ENCODE data around the gene NXPH2.
A peak's percentile ranks its signal among the peaks of the same experiment; 100 is the strongest.
"Not testable (repeated sequence)": the region's sequence is repeated elsewhere in the genome, so short reads cannot be mapped to it uniquely, and the experiment has no call there.

NXPH2 gene

GRCh38 chr2:138707392-138708074 lies 72.7 kb downstream of the NXPH2 start:
- no peak for DNase-seq

- DNase-seq: peak; percentile 36
Observed at GRCh38 chr2:138703242-138703641, 76.9 kb downstream of the NXPH2 start.

- no peak for DNase-seq
Observed at GRCh38 chr2:138700716-138701115, 79.5 kb downstream of the NXPH2 start.

- DNase-seq: no peak
Observed at GRCh38 chr2:138699421-138699820, 80.8 kb downstream of the NXPH2 start.

- no peak for DNase-seq
Observed at GRCh38 chr2:138698428-138698827, 81.8 kb downstream of the NXPH2 start.

GRCh38 chr2:138691667-138692066 lies 88.5 kb downstream of the NXPH2 start:
- no peak for DNase-seq

- DNase-seq: no peak
Observed at GRCh38 chr2:138689705-138690104, 90.5 kb downstream of the NXPH2 start.

GRCh38 chr2:138682163-138682562 lies 98.0 kb downstream of the NXPH2 start:
- DNase-seq: no peak

GRCh38 chr2:138677221-138677620 lies 103.0 kb downstream of the NXPH2 start:
- no peak for DNase-seq

- DNase-seq: no peak
Observed at GRCh38 chr2:138676619-138677021, 103.6 kb downstream of the NXPH2 start.

GRCh38 chr2:138671566-138671965 lies 108.6 kb downstream of the NXPH2 start:
- DNase-seq: no peak

GRCh38 chr2:138670734-138671133 lies 109.5 kb downstream of the NXPH2 start:
- no peak for DNase-seq

- DNase-seq: no peak
Observed at GRCh38 chr2:138665937-138666336, 114.3 kb downstream of the NXPH2 start.

GRCh38 chr2:138658187-138658894 lies 121.8 kb downstream of the NXPH2 start:
- peak; percentile 1 for DNase-seq

- DNase-seq: no peak
Observed at GRCh38 chr2:138654146-138654545, 126.0 kb downstream of the NXPH2 start.

- DNase-seq: no peak
Observed at GRCh38 chr2:138652378-138652777, 127.8 kb downstream of the NXPH2 start.

GRCh38 chr2:138649571-138649970 lies 130.6 kb downstream of the NXPH2 start:
- DNase-seq: no peak

- no peak for DNase-seq
Observed at GRCh38 chr2:138648606-138649005, 131.6 kb downstream of the NXPH2 start.

- DNase-seq: not testable (repeated sequence)
Observed at GRCh38 chr2:138644776-138645175, 135.4 kb downstream of the NXPH2 start.

GRCh38 chr2:138640921-138641676 lies 139.1 kb downstream of the NXPH2 start:
- DNase-seq: no peak

GRCh38 chr2:138637686-138638085 lies 142.5 kb downstream of the NXPH2 start:
- DNase-seq: no peak

GRCh38 chr2:138637061-138637460 lies 143.1 kb downstream of the NXPH2 start:
- peak; percentile 4 for DNase-seq

- DNase-seq: no peak
Observed at GRCh38 chr2:138633049-138633448, 147.1 kb downstream of the NXPH2 start.

GRCh38 chr2:138632066-138632620 lies 148.0 kb downstream of the NXPH2 start:
- no peak for DNase-seq
